Activated CD4-positive, alpha-beta T cell treated with anti-CD3 and anti-CD28 coated beads, Interleukin-2, amount 50 U/mL, for 48 hours (primary cell): Measurements from ENCODE around the gene BBLN.
"Not testable (repeated sequence)": the region's sequence is repeated elsewhere in the genome, so short reads cannot be mapped to it uniquely, and the experiment has no call there.

Experiments used
- DNase-seq, 2 experiments: peaks; one replicate each; pipeline ENCODE4 v3.0.0-alpha.2; 2020

BBLN gene

DNA sequence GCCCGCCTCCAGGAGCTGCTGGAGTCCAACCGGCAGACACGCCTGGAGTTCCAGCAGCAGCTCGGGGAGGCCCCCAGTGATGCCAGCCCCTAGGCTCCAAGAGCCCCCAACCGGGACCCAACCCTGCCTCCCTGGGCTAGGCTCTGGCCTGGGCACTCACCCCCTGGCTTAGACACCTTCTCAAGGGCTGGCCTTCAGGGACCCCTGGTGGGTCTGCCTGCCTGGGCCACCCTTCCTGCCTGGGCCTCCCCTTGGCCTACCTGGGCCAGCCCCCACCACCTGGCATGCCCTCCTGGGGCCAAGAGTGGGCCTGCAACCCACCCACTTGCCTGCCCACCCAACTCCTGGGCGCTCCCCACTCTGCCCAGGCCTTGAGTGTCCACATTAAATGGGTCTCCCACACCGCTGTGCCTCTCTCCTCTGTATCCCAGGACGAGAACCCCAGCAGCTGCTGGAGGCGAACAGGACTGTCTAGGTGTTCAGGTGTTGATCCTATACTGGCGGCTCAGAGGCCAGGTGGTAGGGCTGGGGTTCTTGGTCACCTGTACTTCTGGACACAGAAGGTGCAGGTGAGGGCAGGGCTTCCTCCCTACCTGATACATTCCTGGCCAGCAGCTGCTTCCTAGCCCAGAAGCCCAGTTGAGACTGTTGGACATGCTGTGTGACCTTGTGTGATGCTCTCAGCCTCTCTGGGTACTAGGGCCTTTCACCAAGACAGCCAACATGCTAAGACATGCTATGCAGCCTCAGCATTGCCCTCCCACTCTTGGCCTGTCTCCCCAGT, 3.6 kb downstream of the BBLN start:
- no peak for DNase-seq

DNA sequence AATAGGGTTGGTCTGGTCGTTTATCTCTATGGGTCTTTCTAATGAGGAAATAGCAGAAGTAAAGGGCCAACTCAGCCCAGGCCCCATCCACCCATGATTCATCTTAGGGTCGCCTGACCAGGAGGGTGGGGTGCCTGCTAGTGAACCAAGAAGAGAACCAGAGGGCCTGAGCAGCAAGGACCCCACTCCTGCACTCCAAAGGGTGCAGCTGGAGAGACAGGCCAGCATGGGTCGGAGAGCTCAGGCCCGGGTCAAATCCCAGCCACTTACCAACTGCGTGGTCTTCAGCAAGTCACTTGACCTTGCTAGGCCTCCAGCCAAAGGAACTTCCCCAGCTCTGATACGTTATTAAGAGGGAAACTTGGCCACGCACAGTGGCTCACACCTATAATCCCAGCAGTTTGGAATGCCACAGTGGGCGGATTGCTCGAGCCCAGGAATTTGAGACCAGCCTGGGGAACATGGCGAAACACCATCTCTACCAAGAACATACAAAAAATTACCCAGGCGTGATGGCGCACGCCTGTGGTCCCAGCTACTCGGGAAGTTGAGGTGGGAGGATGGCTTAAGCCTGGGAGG, 4.3 kb downstream of the BBLN start:
- DNase-seq: no peak

DNA sequence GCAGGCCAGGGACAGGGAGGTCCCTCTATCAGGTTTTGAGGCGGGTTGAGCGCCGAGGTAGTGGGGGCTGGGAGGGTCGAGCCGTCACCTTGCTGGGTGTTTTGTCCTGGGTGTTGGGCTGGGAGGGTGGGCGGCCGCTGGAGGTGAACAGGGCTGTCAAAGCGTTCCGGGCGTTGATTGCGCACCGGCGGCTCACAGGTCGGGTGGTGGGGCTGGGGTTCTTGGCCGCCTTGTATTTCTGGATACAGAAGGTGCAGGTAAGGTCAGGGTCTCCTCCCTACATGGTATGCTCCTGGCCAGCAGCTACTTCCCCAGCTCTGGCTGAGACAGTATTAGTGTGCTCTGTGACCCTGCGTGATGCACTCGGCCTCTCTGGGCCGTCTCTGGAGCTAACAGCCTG, 6.1 kb downstream of the BBLN start:
- DNase-seq: no peak

DNA sequence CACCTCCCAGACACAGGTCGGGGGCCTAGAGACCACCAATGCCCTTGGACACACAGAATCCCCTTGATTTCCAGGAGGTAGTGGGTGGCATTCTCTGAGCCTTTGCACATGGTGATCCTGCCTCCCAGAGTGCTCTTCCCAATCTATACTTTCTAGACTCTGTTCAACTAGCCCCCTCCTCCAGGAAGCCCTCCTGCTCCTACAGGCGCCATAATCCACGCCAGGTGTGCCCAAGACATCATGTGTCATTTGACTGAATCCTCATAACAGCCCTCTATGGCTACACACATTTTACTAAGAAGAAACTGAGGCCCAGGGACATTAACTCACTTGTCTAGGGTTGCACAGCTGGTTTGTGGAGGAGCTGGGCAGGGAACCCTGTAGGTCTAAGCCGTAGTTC, 7.1 kb downstream of the BBLN start:
- no peak for DNase-seq

DNA sequence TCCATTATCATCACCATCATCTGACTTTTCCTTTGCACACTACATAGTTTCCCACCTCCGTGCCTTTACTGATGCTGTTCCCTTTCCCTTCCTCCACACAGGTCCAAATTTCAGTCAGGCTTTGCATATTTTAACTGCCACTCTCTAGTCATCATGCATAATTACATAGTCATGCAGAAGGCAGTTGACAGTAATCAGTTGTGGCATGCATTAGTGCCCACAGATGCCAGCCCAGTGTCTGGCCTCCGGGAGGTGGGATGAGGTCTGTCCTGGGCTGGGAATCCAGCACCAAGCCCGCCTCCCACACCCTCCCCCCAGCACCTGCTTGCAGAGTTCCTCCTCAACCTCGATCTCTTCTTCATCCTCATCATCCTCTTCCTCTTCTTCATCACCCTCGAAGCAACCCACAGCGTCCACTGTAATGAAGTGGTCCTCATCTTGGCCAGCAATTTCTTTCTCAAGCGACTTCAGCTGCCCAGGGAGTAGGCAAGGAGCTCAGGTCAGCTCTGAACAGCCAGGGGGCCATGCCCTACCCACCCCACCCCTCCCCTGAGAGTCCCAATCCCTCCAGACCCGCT, 8.8 kb downstream of the BBLN start:
- no peak for DNase-seq

DNA sequence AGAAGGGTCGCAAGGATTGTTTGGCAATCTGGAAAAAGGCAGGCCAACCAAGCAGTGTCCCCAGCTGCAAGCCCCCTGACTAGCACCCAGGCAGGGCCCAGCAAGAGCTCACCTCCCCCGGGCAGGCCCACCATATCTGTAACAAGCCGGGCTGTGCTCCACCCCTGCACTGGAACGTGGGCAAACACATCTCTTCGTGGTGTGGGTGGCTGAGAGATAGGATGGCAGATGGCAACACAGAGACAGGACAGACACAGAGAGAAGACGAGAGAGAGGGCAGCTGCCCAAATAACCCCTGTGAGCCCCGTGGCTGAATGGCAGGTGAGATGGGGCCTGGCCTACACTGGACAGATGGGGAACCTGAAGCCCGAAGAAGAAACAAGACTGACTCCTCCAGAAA, 9.4 kb downstream of the BBLN start:
- no peak for DNase-seq

DNA sequence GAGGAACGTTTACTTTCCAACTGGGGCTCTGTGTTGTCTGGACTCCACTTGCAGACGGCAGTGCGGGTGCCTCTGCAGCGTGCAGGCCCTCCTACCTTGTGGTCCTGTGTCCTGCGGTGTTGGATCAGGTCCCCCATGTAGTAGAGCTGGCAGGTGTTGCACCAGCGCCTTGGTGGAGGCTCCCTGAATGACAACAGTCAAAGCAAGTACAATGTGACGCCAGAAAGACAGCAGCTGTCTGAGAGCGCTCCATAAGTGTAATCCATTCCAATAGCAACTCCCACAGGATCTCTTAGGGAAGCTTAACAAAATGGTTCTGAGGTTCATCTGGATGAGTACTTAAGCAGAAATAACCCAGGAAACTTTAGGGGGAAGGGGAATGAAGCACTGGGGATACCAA, 9.9 kb downstream of the BBLN start:
- DNase-seq: no peak

DNA sequence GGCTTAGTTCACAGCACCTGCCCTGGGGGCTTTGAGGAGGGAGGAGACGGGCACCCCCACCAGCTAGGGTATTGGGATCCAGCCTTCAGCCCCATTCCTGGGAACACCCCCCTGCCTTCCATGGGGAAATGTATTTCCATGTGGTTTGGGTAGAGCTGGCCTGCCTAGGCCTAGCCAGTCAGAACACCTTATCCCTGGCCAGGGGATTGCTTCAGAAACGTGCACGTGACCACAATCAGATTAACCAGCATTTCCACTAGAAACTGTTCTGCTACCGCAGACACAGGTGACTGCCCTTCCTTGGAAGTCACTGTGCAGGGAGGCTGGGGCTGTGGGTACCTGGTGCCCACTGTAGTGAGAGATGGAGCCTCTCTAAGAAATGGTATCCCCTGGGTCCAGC, 14.0 kb downstream of the BBLN start:
- no peak for DNase-seq

DNA sequence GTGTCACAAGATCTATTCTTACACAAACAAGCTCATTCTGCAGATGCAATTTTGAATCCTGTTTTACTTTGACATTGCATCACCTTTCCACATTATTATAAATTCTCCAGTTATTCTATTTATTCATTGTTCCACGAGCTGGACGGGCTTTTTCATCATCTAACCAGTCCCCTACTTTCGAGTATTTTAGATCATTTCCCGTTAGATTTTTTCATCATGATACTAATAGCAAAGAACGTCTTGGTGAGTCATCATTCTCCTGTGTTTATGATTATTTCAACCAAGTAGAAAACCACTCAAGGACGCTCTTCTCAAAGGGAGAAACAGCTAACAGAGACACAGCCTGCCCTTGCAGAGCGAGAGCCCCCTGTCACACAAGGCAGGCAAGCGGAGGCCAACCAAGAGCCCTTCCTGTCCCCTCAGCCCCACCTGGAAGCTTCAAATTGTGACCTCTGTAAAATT, 15.1 kb downstream of the BBLN start:
- no peak for DNase-seq

DNA sequence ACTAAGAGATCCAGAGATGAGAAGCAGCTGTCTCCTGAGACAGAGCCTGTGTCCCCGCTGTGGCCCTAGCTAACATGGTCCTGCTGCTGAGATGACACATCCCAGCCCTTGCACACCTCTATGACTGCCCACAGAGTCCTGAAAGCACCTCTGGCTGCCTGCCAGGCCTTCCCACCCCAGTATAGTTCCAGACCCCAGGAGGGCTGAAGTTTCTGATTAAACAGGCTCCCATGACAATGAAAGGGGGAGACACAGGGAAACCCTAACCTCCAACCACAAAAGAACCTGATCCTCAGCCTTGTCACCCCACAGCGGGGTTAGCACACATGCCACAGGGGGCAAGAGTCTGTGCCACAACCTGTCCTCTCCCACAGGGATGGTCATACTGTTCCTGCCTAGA, 15.7 kb downstream of the BBLN start:
- DNase-seq: no peak

DNA sequence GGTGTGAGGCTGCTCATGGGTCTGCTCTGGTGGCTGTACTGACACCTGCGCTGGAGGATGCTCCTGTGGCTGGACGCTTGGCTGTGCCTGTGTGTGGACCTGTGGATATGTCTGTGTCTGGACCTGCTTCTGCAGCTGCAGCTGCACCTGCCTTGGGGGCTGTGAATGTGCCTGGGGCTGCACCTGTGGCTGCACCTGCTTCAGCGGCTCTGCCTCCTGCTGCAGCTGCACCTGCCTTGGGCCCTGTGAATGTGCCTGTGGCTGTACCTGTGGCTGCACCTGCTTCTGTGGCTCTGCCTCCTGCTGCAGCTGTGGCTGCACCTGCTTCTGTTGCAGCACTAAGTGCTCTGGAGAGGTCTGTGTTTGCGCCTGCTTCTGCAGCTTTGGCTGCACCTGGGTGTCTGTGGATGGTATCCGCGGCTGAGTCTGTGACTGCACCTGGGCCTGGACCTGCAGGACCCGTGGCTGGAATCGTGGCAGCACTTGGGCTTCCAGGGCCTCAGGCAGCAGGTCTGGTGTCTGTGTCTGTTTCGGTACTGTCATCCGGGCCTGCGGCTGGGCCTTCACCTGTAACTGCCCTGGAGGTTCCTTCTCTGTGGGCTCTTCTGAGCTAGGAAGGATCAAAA, 18.9 kb downstream of the BBLN start:
- DNase-seq: no peak

DNA sequence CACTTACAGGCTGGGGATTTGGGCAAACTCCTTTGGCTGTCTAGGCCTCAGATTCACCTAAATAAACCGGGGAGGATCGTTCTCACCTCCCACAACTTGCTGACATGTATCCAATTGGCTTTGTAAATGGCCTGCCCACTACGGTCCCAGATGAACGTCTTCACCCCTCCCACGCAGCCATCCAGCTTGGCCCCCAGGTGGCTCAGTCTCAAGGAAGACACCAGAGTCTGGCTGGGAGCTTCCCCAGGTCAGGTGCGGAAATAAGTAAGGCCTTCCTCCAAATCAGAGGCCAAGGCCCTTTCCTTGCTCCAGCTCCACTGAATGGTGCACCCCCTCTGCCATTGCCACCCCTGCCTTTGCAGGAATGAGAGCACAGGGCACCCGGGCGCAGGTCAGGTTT, 19.9 kb downstream of the BBLN start:
- DNase-seq: no peak

DNA sequence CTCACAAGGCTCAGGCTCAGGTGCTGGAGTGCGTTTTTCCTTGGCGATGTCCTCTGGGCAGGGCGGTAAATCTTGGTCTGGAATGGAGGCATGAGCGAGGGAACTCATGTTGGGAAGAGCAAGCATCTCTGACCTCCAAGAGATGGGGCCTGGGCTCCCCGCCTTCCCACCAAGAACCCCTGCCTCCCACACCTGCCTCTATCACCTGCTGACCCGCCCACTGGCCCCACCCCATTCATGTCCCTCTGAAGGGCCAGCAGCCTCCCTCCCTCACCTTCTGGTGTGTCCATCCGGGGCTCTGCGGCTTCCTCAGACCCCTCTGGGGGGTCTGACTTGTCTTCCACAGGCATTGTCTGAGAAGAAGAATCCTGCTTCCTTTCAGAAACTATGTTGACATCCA, 20.4 kb downstream of the BBLN start:
- no peak for DNase-seq

DNA sequence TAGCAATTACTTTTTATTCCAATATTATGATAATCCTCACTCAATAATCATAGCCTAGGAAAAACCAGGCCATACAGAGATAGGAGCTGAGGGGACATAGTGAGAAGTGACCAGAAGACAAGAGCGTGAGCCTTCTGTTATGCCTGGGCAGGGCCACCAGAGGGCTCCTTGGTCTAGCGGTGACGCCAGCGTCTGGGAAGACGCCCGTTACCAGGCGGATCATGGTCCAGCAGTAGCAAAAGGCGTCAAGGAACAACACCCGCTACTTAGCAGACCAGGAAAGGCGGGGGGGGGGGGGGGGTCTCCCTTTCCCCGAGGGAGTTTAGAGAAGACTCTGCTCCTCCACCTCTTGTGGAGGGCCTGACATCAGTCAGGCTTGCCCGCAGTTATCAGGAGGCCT, 21.4 kb downstream of the BBLN start:
- DNase-seq: not testable (repeated sequence)

DNA sequence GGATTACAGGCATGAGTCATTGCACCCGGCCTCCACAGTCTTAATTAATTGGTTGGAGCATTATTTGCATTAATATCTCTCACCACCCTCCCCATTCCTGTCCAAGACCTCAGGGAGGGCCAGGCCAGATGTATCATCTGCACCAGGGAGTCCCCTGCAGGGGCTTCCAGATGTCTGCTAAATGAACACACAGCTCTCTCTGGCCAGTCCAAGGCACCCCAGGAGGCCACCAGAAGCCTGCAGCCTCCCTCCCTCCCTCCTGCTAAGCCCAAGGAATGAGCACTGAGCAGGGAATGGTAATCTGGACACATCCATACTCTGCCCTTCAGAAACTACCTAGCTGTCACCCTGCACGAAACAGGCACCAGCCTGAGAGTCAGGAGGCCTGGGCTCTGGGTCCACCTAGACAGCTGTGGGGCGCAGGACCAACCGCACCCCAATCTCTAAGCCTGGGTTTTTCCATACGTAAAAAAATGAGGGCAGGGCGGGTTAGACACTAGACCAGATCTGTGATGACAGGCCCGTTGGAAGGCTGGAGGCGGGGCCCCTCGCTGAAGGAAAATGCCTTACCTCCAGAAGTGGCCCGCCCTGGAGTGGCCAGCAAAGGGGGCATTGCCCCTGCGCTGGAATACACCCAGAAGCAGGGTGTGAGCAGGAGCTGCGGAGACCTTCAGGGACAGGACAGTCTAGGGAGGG, 23.0 kb downstream of the BBLN start:
- no peak for DNase-seq

DNA sequence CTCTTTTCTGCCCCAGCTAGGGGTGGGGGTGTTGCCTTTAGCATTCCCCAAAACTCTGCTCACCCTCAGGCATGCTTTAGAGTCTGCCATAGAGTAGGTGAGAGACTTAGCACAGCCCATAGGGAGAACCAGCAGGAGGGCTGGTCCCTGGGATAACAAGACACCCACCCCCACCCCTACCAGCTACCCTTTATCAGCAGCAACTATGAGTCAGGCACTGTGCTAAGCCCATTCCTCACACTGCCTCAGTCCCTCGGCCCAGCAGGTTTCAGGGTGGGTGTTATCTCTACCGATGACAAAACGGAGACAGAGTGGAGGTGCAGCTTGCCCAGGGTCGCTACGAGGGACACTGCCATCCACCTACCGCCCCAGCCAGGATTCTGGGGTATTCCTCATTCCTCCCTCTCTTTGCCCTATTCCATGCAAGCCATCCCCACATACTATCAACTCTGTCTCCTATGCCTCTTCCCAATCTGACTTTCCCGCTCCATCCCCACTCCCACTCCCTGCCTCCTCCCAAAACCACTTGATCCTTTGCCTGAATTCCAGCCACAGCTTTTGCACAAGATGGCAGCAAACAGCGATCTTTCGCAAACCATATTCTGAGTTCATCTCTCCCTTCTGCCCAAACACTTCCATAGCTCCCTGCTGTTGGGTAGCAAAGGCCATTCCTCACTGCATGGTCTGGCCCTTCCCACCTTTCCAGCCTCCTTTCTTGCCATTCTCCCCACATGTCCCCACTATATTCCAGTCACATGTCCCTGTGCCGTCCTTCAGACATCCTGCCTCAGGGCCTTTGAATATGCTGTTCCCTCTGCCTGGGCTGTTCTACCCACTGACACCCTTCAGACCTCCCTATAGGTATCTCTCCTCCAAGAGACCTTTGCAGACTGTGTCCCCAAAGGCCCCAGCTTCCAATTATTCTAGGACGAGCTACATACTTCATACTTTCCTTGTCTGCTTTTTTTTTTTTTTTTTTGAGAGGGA, 26.2 kb downstream of the BBLN start:
- no peak for DNase-seq

DNA sequence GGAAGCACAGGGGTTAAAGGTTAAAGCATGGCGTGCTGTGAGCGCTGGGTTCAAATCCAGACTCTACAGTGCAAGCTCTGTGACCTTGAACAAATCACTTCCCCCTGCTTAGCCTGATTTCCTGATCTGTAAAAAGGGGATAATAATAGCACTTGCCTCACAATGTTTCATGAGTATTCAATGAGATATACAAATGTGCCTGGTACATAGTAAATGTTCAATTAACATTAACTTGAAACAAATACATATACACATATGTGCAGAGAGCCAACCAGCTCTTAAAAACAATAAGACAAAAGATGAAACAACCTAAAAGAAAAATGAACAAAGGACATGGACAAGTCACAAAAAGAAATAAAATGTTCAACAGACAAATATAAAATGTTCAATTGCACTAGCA, 27.3 kb downstream of the BBLN start:
- DNase-seq: no peak

DNA sequence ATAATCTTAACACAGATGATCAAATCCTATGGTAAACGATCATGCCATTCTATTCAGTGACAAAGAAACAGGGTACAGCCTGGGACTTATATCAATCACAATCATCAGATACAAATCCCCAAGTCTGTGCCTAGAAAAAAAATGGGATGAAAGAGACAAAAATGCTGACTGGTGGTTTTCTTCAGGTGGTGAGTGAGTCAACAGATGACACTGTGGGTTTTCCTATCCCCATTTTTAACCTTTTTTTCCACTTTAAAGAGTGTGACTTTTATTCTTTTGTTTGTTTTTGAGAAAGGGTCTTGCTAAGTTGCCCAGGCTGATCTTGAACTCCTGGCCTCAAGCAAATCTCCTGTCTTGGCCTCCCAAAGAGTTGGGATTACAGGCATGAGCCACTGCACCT, 28.1 kb downstream of the BBLN start:
- no peak for DNase-seq

DNA sequence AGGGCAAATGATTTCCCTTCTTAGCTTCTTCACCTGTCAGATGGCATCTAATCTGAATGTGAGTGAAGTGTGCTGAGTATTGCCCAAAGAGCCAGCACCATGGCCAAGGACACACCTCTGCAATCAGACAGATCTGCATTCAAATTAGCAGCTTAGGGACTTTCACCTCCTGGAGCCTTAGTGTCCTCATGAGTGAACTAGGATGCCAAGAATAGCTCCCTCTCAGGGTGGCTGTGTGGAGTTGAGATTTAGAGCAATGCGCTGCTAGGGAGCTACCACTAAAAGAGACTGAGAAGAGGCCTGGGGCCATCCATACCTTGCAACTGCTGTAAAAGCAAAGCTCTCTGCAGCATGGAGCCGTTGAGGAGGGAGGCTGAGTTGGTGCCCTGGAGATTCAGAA, 29.9 kb downstream of the BBLN start:
- DNase-seq: no peak

DNA sequence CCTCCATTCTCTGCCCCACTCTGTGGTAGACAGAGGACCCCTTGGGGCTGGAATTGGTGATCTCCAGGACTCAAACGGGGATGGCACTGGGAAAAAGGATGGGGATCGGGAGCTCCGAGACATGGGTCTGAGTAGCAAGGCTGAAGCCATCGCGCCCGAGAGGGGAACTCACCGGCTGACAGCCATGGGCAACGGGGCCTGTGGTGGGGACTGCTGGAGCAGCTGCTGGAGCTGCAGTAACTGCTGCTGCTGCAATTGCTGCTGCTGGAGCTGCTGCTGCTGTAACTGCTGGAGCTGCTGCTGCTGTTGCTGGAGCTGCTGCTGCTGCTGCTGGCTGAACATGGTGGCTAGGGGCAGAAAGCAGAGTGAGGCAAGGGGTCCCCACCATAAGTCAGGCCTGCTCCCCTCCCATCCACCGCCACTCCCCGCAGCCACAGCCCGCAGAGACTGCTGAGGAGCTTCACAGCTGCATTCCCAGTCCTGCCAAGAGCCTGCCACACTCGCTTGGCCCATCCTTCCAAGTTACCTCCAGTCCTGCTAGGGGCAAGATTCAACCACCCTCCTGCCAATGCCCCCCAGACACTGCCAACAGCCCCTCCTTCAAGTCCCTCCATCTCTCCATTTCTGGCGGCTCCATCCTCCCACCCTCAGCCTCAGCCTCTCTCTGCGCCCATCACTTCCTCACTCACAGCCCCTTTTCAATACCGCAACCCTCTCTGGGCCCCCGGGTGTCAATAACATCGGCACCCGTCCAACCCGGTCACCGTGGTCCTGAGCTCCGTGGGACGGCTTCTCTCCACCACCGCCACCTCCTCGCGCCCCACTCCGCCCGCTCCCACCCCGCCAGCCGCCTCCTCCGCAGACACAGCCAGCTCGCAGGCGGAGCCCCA, 30.7 kb downstream of the BBLN start:
- no peak for DNase-seq

DNA sequence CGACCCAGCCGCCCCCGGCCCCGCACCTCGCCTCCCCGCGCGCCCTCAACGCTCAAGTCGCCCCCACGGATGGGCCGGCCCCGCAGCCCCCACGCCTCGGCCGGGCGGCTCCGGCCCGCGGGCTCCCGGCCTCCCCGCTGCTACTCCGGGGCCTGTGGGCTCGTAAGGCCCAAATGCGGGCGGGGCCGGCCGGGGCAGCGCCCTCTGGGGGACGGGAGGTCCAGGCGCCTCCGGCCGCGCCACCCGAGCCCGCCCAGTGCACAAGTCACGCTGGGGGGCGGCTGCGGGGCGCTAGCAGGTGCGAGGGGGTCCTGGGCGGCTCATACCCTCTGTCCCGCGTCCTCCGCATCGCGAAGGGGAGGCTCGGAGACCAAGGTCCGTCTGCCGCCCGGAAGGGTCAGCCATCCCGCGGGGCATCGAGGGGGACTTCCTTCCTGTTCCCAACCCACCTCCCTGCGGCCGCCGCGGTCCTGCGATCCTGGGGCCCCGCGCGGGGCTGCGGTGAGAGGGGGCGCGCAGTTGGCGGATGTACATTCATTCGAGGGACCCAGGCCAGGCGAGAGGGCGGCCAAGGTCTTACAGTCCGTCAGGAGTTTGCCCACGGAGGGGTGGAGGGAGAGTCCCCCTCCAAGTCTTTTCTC, 31.5 kb downstream of the BBLN start, which contains the start of gene CIZ1:
CIZ1 (minus strand) TSS at position 167 of the 641 bp plus-strand sequence. CDS start 715 bp downstream, outside the sequence.
- DNase-seq: peak; percentile 76 to 77
